T-cell (primary cell): ENCODE data around the gene NABP1. TPM values are rescaled to one million over a fixed set of nuclear protein-coding genes. Genes with fewer than 3 reads are reported as not detected.

ENCODE experiments used
- ATAC-seq, 4 experiments: fragments of 200-7000 bp in 3 of 4; fragments of 150-1000 bp in 1 of 4; cut with Tn5 transposase; replicated peaks in 1 of 4; 1 replicate in 3 of 4; 2 replicates in 1 of 4; pipeline ENCODE4 v1.10.0; 2021; ENCODE audit warnings: moderate library complexity in 3 of 4, mild to moderate bottlenecking in 2 of 4, moderate number of reproducible peaks in 1 of 4
- CTCF ChIA-PET, 2 donors: fragments of 300-600 bp; sonication (Branson Sonifier 250); formaldehyde crosslinking; loops; one replicate each; lab custom pipeline; 2022; ENCODE audit warnings: antibody characterized with exemption in 2 of 2; lab: Charles Lee
- POLR2A ChIA-PET, 2 donors: fragments of 300-600 bp; sonication (Branson Sonifier 250); formaldehyde crosslinking; loops; one replicate each; lab custom pipeline; 2022; ENCODE audit warnings: antibody characterized with exemption in 2 of 2; lab: Charles Lee
- DNase-seq, 35 experiments: peaks; one replicate each; pipeline versions ENCODE4 v3.0.0 to v3.0.0-alpha.2; 2013 to 2023
- H3K27ac ChIP-seq: one replicate; pipeline ENCODE4 v1.5.1; 2013; ENCODE audit warnings: low read length
- H3K27me3 ChIP-seq, 2 experiments: replicated peaks in 1 of 2; 1 replicate in 1 of 2; 2 replicates in 1 of 2; pipeline versions ENCODE4 v1.6.1 to v1.7.0; 2013; ENCODE audit warnings: low read length in 1 of 2, mixed read lengths in 1 of 2; ENCODE audit not compliant: control insufficient read depth in 2 of 2, insufficient read depth in 2 of 2; ENCODE audit errors: extremely low read depth in 1 of 2
- H3K36me3 ChIP-seq, 2 donors: 1 replicate in 1 of 2; 2 replicates in 1 of 2; pipeline versions ENCODE4 v1.6.1 to v1.7.0; 2013; ENCODE audit warnings: low read length in 1 of 2; ENCODE audit not compliant: control insufficient read depth in 2 of 2, insufficient read depth in 1 of 2; ENCODE audit errors: extremely low read depth in 1 of 2
- H3K4me1 ChIP-seq, 2 experiments: 1 replicate in 1 of 2; 2 replicates in 1 of 2; pipeline versions ENCODE4 v1.6.1 to v1.7.0; 2013; ENCODE audit warnings: low read length in 2 of 2, mixed read lengths in 1 of 2; ENCODE audit not compliant: insufficient read depth in 2 of 2, control insufficient read depth in 1 of 2; ENCODE audit errors: extremely low read depth in 1 of 2
- H3K4me3 ChIP-seq, 2 donors: 1 replicate in 1 of 2; 2 replicates in 1 of 2; pipeline versions ENCODE4 v1.5.1 to v1.7.0; 2013; ENCODE audit warnings: mild to moderate bottlenecking in 2 of 2, low read length in 1 of 2, moderate library complexity in 1 of 2; ENCODE audit not compliant: control insufficient read depth in 1 of 2; ENCODE audit errors: extremely low read depth in 1 of 2
- H3K9me3 ChIP-seq: 2 replicates; pipeline ENCODE4 v1.7.0; 2013
- H3K27ac Mint-ChIP-seq, 2 donors: one replicate each; pipeline ENCODE4 v1.8.0; 2020 to 2021; ENCODE audit warnings: mild to moderate bottlenecking in 2 of 2, mixed read lengths in 2 of 2
- H3K27me3 Mint-ChIP-seq, 2 donors: one replicate each; pipeline ENCODE4 v1.8.0; 2021 to 2022; ENCODE audit warnings: mixed read lengths in 2 of 2
- H3K36me3 Mint-ChIP-seq: one replicate; pipeline ENCODE4 v1.8.0; 2021; ENCODE audit warnings: mixed read lengths
- H3K4me1 Mint-ChIP-seq, 3 donors: one replicate each; pipeline ENCODE4 v1.8.0; 2020 to 2022; ENCODE audit warnings: mixed read lengths in 3 of 3, mild to moderate bottlenecking in 1 of 3
- H3K4me3 Mint-ChIP-seq, 3 donors: one replicate each; pipeline ENCODE4 v1.8.0; 2020 to 2022; ENCODE audit warnings: mild to moderate bottlenecking in 3 of 3, mixed read lengths in 3 of 3, moderate library complexity in 3 of 3
- H3K9me3 Mint-ChIP-seq, 3 donors: one replicate each; pipeline ENCODE4 v1.8.0; 2020 to 2022; ENCODE audit warnings: mixed read lengths in 3 of 3
- WGBS: methylation state at CpG from one replicate; pipeline ENCODE4 v1.1.5; 2013; ENCODE audit warnings: missing lambda C conversion rate; ENCODE audit not compliant: insufficient coverage; 5-methylcytosine and 5-hydroxymethylcytosine counted together
- total RNA-seq, 35 experiments: library from RNA in 6 of 35; stranded (reverse) in 6 of 35; fragments of 120-200 nt in 1 of 35; gene quantifications; one replicate each; pipeline versions ENCODE4 v1.2.1 to v1.2.4 and lab custom pipeline; 2013 to 2026

Gene NABP1
- total RNA-seq, 5 donors from 2014 or later (not counting 1 experiment from before 2014, with no cell fraction given), result 39.0 to 67.6 (median 51.3) TPM

DNA sequence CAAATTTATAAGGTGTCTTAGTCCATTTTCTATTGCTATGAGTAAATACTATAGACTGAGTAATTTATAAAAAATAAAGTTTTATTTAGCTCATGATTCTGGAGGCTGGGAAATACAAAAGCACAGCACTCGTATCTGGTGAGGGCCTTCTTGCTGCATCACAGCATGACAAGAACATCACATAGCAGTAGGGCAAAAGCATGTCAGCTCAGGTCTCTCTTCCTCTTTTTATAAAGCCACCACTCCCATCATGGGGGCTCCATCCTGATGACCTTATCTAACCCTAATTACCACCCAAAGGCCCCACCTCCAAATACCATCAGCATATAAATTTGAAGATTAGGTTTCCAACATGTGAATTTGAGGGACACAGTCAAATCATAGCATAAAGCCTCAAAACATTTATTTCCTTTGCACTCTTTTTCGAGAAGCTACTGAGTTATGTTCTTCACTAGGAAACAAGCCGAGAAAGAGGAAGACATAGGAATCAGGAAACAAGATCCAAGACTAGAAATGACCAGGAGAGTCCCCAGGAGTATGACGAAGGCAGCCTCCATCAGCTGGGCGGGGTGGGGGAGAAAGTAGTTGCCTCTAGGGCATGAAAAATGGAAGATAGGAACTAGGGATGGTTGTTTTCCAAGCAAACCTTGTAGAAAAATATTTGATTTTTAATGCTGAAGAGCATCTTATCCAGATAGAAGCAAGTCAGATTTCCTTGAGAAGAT, 24.1 kb upstream of the NABP1 start:
- ChIA-PET POLR2A (interaction anchor here in 1 of 2 donors (1.0 kb wide), 1 partner anchor 24 kb away, joined by 5 read pairs; the partner anchor contains the start of gene NABP1), CTCF (interaction anchor here (0.5 to 0.8 kb wide), 2 partner anchors 28 to 95 kb away, joined by 3 to 4 read pairs; no protein-coding TSS in a partner anchor)
- no peaks in the 10 kb centered on the region for H3K4me1 Mint-ChIP-seq
- H3K27me3 Mint-ChIP-seq, result no peaks in the 10 kb centered on the region
- no peak for ATAC-seq
- Histone ChIP-seq H3K4me1 (no peaks in the 10 kb centered on the region), H3K27ac (no peak overlapping the region), H3K36me3 (no peaks in the 10 kb centered on the region), H3K9me3 (no peaks in the 10 kb centered on the region), H3K27me3 (no peaks in the 10 kb centered on the region), H3K4me3 (no peak overlapping the region)
- no peak overlapping the region for H3K4me3 Mint-ChIP-seq
- no peaks in the 10 kb centered on the region for H3K36me3 Mint-ChIP-seq
- DNase-seq, result no peak
- WGBS, result 100% methylated on average over 3 of the region's 5 CpGs
- no peaks in the 10 kb centered on the region for H3K9me3 Mint-ChIP-seq
- no peak overlapping the region for H3K27ac Mint-ChIP-seq

DNA sequence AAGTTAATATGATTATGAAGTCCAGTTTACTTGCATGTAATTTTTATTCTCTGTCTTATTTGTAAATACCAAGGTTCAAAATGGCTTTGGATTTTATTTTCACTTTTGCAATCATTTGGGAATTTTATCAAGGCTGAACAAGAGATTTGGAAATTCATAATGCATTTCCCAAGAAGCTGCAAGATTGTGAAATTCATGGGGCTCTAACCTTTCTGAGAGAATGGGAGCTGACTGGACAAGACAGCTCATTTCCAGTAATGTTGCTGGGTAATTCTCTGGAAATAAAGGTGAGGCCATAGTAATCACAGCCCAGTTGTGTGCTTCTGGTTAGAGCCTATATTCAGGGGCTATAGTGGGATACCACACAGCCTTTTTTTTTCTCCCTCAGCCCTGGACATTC, 21.5 kb upstream of the NABP1 start:
- H3K4me3 ChIP-seq, result no peak overlapping the region
- no peaks in the 10 kb centered on the region for H3K36me3 ChIP-seq
- ChIA-PET POLR2A (interaction anchor here in 1 of 2 donors (0.6 kb wide), 1 partner anchor 20 kb away, joined by 5 read pairs; no protein-coding TSS in a partner anchor), CTCF (interaction anchor here in 1 of 2 donors (1.0 kb wide), 1 partner anchor 17 kb away, joined by 4 read pairs; no protein-coding TSS in a partner anchor)
- H3K4me1 ChIP-seq, result no peaks in the 10 kb centered on the region
- no peak for ATAC-seq
- no peak overlapping the region for H3K4me3 Mint-ChIP-seq
- no peak overlapping the region for H3K27ac ChIP-seq
- no peak overlapping the region for H3K27ac Mint-ChIP-seq
- no peak for DNase-seq
- no peaks in the 10 kb centered on the region for H3K4me1 Mint-ChIP-seq
- H3K27me3 ChIP-seq, result no peaks in the 10 kb centered on the region
- no peaks in the 10 kb centered on the region for H3K9me3 Mint-ChIP-seq
- H3K27me3 Mint-ChIP-seq, result no peaks in the 10 kb centered on the region
- no peaks in the 10 kb centered on the region for H3K9me3 ChIP-seq
- H3K36me3 Mint-ChIP-seq, result no peaks in the 10 kb centered on the region

DNA sequence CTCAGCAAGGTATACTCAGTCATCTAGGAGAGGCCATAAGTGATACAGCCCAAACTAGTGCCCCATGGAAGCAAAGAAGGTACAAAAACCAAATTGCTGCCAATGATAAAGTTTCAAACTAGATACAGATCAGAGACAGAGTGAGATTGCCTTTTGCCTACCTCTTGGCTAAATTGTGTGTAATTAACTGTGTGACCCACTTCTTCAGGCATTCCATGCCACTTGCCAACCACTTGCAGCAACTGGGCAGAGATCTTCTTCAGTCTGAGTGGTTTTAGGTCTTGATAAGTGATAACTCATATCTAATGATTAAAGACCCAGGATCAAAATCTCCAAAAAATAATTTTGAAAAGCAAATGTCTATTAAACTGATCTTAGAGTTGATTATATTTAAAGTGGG, 21.1 kb upstream of the NABP1 start:
- no peaks in the 10 kb centered on the region for H3K9me3 ChIP-seq
- no peaks in the 10 kb centered on the region for H3K4me1 Mint-ChIP-seq
- POLR2A ChIA-PET, result no interaction called here
- H3K9me3 Mint-ChIP-seq, result no peaks in the 10 kb centered on the region
- no peaks in the 10 kb centered on the region for H3K27me3 Mint-ChIP-seq
- no peak overlapping the region for H3K27ac ChIP-seq
- DNase-seq, result no peak
- CTCF ChIA-PET, result no interaction called here
- no peaks in the 10 kb centered on the region for H3K4me1 ChIP-seq
- H3K36me3 Mint-ChIP-seq, result no peaks in the 10 kb centered on the region
- H3K4me3 ChIP-seq, result no peak overlapping the region
- no peaks in the 10 kb centered on the region for H3K36me3 ChIP-seq
- no peak overlapping the region for H3K4me3 Mint-ChIP-seq
- ATAC-seq, result no peak
- H3K27ac Mint-ChIP-seq, result no peak overlapping the region
- H3K27me3 ChIP-seq, result no peaks in the 10 kb centered on the region

DNA sequence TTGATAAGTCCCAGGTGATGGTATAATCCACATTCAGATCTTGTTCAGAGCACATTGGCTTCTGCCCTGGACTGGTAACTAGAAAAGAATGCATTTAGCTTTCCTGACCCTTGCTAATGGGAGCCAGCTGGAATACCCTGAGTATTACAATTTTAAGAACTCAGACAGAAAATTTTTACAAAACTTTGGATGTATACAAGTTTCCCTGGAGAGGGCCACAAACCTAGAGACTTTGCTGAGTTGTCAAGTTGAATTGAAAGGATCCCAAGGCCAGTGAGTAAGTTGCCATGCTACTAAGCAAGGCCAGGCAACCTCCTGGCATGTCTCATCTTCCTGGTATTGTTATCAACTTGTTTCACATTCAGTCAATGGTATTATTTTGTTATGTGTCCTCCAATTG, 20.0 kb upstream of the NABP1 start:
- ChIA-PET CTCF (no interaction called here), POLR2A (interaction anchor here in 1 of 2 donors (1.1 kb wide), 1 partner anchor 18 kb away, joined by 7 read pairs; no protein-coding TSS in a partner anchor)
- Histone ChIP-seq H3K4me3 (no peak overlapping the region), H3K27me3 (no peaks in the 10 kb centered on the region), H3K27ac (no peak overlapping the region), H3K36me3 (no peaks in the 10 kb centered on the region), H3K9me3 (no peaks in the 10 kb centered on the region), H3K4me1 (no peaks in the 10 kb centered on the region)
- ATAC-seq (no peak), DNase-seq (no peak)
- Mint-ChIP-seq H3K4me1 (no peaks in the 10 kb centered on the region), H3K36me3 (no peaks in the 10 kb centered on the region), H3K27ac (no peak overlapping the region), H3K9me3 (no peaks in the 10 kb centered on the region), H3K27me3 (no peaks in the 10 kb centered on the region), H3K4me3 (no peak overlapping the region)

DNA sequence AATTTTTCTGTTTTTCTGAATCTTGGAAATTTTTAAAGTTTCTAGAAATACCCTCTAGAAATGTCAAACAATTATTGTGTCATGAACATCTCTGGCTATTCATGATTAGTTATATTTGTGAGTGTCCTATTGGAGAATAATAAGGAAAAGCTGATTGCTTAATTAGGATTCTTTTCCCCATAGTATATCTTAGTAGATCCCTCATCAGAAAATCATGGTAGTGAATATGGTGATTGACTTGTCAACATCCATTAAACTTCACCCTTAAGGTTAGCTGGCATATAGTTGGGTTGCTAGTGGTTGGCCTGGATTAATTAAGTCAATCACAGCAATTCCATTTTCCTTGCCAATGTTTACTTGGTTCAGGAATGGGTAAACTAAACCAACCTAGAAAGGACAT, 18.7 kb upstream of the NABP1 start:
- Histone ChIP-seq H3K4me3 (no peak overlapping the region), H3K27me3 (no peaks in the 10 kb centered on the region), H3K9me3 (no peaks in the 10 kb centered on the region), H3K4me1 (no peaks in the 10 kb centered on the region), H3K27ac (no peak overlapping the region), H3K36me3 (no peaks in the 10 kb centered on the region)
- Mint-ChIP-seq H3K27me3 (no peaks in the 10 kb centered on the region), H3K36me3 (no peaks in the 10 kb centered on the region), H3K4me3 (no peak overlapping the region), H3K9me3 (no peaks in the 10 kb centered on the region), H3K4me1 (no peaks in the 10 kb centered on the region), H3K27ac (no peak overlapping the region)
- CTCF ChIA-PET, result interaction anchor here in 1 of 2 donors (1.2 kb wide), 1 partner anchor 11 kb away, joined by 8 read pairs; no protein-coding TSS in a partner anchor
- DNase-seq (no peak), ATAC-seq (no peak)
- POLR2A ChIA-PET, result no interaction called here

DNA sequence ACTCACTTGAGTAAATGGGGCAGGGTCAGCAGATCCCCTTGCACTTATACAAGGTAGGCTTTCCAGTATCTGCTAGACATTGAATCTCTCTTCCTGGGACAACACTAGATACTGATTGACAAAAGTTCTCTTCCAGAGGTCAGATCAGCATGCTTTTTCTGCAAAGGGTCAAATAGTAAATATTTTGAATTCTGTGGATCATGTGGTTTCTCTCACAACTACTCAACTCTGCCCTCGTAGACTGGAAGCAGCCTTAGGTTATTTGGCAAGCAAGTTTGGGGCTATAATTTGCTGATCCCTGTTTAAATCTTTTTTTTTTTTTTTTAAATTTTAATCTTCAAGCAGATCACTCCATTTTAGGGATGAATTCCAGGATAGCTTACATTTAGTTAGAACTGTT, 17.4 kb upstream of the NABP1 start:
- no peak overlapping the region for H3K27ac Mint-ChIP-seq
- no peaks in the 10 kb centered on the region for H3K9me3 ChIP-seq
- CTCF ChIA-PET, result interaction anchor here (0.5 to 1.2 kb wide), 4 partner anchors 12 to 1495 kb away, joined by 3 to 8 read pairs (median 3); no protein-coding TSS in a partner anchor
- H3K36me3 ChIP-seq, result no peaks in the 10 kb centered on the region
- no peaks in the 10 kb centered on the region for H3K36me3 Mint-ChIP-seq
- ATAC-seq (no peak), DNase-seq (no peak)
- no peaks in the 10 kb centered on the region for H3K4me1 ChIP-seq
- H3K27me3 Mint-ChIP-seq, result no peaks in the 10 kb centered on the region
- H3K4me3 ChIP-seq, result no peak overlapping the region
- no peak overlapping the region for H3K4me3 Mint-ChIP-seq
- no peaks in the 10 kb centered on the region for H3K27me3 ChIP-seq
- POLR2A ChIA-PET, result interaction anchor here in 1 of 2 donors (0.5 kb wide), 1 partner anchor 525 kb away, joined by 7 read pairs; no protein-coding TSS in a partner anchor
- peaks cover 0 to 7% (median 4%) of the 10 kb centered on the region in 3 donors for H3K4me1 Mint-ChIP-seq
- H3K27ac ChIP-seq, result no peak overlapping the region
- no peaks in the 10 kb centered on the region for H3K9me3 Mint-ChIP-seq
- WGBS, result no CpG with 5 or more reads among the region's 1 CpG
